Ramos (cell line): ENCODE measurements around the gene PDC.

Experiments used
- in situ Hi-C: fragments of 300-500 bp; cut with MboI; formaldehyde crosslinking; loops from one replicate; pipeline ENCODE4 v1.14.3; 2022; ENCODE audit warnings: low sequenced_read_pairs; ENCODE audit not compliant: unreplicated experiment

PDC gene

GRCh38 chr1:186461014-186461413 is at the start of gene PDC:
Gene PDC (minus strand): TSS chr1:186461114. CDS start chr1:186449459, 11,655 bp downstream.
- in situ Hi-C loops = no loop called here

- in situ Hi-C loops = no loop called here
Measured at GRCh38 chr1:186503190-186503589, 42.3 kb upstream of the PDC start.

DNA sequence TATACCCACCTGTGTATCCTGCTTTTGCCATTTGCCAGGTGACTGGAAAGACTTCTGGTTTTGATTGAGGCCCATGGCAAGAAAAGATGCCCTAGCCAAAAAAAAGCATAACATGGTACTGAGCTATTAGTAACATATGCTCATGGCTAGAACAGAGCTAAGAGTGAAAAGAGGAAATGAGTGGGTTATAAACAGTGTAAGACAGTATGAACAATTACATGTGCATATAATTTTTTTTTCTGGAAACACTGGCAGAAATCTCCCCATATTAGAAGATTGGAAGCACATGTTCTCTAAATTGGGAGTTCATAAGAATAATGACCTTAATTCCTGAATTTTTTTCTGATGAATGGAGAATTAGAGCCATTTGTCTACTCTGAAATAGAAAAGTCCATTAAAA is 41.2 kb upstream of the PDC start:
- in situ Hi-C loops = no loop called here

GRCh38 chr1:186500804-186501203 is 39.9 kb upstream of the PDC start:
- in situ Hi-C loops = no loop called here

DNA sequence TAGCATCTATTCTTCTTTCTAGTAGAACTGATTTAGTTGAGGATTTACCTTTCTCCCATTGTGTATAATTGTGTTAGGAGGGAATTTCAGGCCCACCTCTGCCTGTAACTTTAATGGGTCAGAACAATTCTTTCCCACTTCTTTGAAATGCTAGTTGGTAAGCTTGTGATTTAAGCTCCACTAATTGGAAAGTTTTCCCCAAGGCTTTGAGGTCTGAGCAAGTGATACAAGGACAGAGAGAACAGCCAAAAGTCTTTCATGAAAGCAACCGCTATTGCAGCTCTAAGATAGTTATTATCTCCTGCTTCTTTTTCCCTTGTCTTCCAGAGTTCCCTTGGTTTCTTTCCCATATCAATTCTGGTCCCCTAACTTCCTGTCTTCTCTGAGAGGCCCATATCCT is 38.7 kb upstream of the PDC start:
- in situ Hi-C loops = no loop called here

GRCh38 chr1:186498695-186499389 is 37.9 kb upstream of the PDC start:
- in situ Hi-C loops = no loop called here

DNA sequence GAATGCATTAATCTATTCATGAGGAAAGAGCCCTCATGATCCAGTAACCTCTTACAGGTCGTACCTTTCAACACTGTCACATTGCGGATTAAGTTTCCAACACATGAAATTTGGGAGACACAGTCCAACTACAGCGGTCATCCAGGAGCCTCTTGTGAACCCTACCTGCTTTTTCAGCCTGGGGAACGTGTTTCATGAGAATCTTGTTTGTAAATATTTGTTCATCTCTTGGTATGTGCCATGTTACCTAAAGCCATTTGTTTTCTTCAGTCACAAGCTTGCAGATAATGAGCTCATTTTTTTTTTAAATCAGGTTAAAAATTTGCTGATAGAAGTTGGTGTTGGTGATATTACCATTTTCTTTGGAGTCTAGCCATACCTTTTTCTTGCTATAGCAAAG is 37.2 kb upstream of the PDC start:
- in situ Hi-C loops = no loop called here

DNA sequence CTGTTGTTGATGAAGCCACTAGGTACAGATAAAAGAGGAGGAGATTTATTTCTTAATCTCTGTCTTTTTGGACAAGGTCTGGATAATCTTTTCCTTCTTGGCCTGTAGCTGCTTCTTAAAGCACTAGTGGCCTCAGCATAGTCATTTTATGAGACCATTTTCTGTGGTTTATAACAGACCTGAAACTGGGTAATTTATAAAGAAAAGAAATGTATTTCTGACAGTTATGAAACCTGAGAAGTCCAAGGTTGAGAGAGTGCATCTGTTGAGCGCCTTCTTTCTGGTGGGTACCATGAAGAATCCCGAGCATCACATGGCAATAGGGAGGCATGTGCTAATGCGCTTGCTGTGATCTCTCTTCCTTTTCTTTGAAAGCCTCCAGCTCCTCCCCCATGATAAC is 36.7 kb upstream of the PDC start:
- in situ Hi-C loops = no loop called here

DNA sequence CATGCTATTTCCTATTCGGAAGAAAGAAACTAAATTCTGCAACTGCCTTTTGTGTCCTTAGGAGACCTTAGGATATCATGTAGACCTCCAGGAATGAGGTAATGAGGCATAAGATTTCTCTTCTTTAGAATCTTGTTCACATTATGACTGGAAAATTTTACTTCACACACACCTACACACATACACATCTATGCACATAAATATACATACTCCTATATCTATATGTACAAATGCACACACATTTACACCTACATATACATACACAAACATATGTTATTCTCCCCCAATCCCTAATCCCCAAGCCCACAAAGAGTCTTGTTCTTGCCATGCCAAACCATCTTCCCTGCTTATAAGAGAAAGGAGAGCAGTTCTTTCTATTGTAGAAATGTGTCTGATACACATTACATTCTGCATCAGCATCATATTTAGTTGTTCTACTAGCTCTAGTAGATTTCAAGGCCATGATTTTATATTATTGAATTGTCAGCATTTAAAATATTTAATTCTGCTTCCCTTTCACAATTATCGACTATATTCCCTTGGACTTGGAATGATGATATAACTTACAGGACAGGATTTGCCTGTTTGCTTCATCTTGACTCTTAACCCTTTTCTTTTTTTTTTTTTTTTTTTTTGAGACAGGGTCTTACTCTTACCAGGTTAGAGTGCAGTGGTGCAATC is 35.4 kb upstream of the PDC start:
- in situ Hi-C loops = no loop called here

GRCh38 chr1:186494832-186495271 is 33.9 kb upstream of the PDC start:
- in situ Hi-C loops = no loop called here

- in situ Hi-C loops = no loop called here
Measured at GRCh38 chr1:186492531-186493291, 31.8 kb upstream of the PDC start.

GRCh38 chr1:186491336-186491735 is 30.4 kb upstream of the PDC start:
- in situ Hi-C loops = no loop called here

- in situ Hi-C loops = loop anchor here (10.0 kb wide), 1 partner anchor 498 kb away; no protein-coding TSS in a partner anchor
Measured at GRCh38 chr1:186487163-186487562, 26.2 kb upstream of the PDC start.

DNA sequence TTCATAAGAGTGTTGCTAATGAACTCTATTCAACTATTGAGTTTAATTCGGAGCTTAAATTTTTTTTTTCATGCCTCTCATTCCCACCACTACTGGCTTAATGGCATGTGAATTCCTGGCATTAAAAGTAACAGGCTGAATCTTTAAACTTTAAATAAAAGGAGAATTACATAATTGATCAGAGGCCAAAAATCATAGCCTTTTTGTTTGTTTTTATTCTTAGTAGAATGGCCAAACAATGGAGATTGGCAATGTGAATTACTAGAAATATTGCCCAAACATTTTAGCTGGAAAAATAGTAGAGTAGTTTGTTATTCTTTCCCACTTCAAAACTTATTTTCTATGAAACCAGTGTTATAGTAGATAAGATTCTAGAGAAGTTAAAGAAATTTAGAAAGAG is 25.1 kb upstream of the PDC start:
- in situ Hi-C loops = loop anchor here (10.0 kb wide), 1 partner anchor 499 kb away; no protein-coding TSS in a partner anchor

DNA sequence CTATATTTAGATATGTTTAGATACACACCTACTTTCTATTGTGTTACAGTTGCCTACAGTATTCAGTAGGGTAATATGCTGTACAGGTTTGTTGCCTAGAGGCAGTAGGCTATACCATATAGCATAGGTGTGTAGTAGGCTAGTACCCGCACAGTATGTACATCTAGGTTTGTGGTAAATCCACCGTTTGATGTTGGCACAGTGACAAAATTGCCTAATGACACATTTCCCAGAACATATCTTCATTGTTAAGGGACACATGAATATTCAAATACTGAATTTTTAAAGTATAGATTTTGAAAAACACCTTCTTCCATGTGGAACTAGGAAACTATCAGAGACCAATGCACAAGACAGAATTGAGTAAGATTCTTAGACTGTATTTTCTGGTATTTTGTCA is 22.6 kb upstream of the PDC start:
- in situ Hi-C loops = loop anchor here (10.0 kb wide), 1 partner anchor 501 kb away; no protein-coding TSS in a partner anchor

DNA sequence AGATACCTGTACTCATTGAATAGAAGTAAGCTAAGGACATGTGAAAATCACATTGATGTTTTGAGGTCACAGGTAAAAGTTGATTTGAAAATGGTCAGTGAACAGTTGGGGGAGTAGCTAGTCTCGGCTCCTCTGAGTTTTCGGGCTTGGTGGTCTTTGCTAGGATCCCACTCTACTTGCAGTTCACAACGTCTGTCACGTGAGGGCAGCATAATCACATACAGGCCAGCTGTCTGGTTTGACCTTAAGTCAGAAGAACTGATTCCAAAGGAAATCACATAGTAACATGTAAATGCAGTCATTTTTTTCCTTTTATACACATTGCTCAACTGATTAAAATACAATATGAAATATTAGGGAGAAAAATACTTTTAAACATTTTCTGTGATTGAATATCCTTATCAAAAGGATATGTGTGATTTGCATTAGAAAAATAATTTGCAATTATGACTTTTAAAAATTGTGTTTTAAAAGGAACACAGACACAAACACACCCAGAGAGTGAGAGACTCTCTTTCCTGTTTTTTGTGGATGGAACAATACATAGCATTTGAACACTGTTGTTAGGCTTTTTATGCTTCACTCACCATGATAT is 21.8 kb upstream of the PDC start:
- in situ Hi-C loops = loop anchor here (10.0 kb wide), 1 partner anchor 502 kb away; no protein-coding TSS in a partner anchor

DNA sequence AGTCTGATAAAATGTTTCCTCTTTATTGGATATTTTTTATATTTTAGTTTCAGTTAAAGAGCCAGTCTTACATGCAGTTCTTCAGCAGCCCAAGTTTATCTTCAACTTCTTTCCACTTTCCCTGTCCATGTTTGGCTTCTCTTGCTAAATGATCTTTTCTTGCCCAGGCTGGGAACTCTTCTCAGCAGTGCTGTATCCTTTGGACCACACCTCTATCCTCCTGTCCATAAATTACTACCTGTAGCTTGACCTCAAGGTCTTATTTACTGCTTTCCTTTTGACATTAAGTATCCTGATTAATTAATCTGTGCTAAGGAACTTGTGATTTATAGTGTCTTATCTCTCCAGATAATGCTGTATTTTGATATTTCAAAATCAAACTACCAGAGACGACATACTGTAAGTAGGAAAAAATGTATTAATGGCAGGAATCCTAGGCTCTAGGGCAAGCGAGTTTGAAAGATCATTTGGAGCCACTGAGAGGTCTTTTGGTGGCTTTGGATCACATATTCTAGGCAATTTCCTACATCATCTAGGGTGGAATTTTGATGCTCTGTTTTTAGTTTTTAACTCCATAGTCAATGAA is 20.5 kb upstream of the PDC start:
- in situ Hi-C loops = loop anchor here (10.0 kb wide), 1 partner anchor 503 kb away; no protein-coding TSS in a partner anchor

DNA sequence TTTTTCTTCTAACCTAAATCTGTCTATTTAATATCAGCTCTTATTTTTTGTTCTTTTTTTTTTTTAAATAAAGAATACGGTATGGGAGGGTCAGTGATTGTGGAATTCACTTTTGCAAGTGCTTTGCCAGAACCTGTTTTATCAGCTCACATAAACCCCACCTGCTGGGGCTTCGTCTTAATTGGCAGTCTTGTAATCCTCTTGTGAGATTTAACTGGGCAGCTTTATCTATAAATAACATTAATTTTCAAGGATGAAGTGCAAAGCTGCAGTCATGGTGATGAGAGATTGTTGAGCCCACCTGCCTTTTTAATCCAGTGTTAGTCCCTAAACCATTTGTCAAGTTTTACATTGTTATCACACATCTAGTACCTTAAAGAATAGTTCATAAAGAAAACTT is 18.2 kb upstream of the PDC start:
- in situ Hi-C loops = no loop called here

DNA sequence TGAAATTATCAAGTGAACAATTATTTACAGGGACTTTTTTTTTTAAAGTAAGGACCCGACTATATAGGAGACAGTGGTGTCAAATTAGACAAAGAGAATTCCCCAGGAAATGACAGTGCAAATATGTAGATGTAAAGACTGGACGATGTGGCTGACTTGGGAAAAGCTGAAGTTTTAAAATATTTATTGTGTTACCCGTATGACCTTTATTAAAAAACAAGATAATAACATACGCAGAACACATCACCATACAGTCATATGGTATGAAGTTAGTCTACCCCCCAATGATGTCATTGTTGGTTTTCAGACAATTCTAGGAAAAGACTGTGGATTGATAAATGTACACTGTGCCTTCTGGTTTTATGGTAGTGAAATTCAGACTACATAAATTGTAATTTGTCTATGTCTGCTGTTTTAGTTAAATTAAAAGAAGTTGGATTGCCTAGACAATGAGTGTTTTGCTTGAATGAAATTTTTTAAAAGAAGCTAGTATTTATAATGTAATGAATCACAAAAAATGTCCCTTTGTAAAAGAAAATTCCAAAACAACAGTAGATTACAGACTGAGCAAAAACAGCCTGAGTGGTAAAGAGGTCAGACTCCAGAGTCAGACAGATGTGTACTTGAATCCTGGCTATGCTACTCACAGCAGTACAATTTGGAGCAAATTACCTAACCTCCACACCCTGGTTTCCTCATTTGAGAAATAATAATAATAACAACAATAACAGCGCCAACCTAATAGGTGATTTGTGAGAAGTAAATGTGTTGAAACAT is 15.5 kb upstream of the PDC start:
- in situ Hi-C loops = no loop called here
